Coronary artery (tissue), 2 donors: ENCODE data around the gene PKMYT1.

Source experiments
- DNase-seq: peaks from one replicate; pipeline ENCODE4 v3.0.0-alpha.2; 2017; ENCODE audit warnings: low spot score
- H3K27ac ChIP-seq, 2 donors: fragments of 200-600 bp; sonication (generic); one replicate each; pipeline ENCODE4 v1.5.1; 2016 to 2019
- H3K4me3 ChIP-seq: fragments of 200-600 bp; sonication (generic); 2 replicates; pipeline ENCODE4 v1.5.1; 2016; ENCODE audit warnings: mild to moderate bottlenecking, moderate library complexity
- CTCF ChIP-seq: fragments of 200-600 bp; sonication (generic); IDR thresholded peaks from one replicate; pipeline ENCODE4 v1.5.1; 2019; ENCODE audit warnings: antibody characterized with exemption

Gene PKMYT1

GRCh38 chr16:2976673-2977072 lies 3.6 kb downstream of the PKMYT1 start:
- TF ChIP-seq CTCF, result no peak
- H3K27ac ChIP-seq, result no peak overlapping the region
- DNase-seq, result no peak
- no peak overlapping the region for H3K4me3 ChIP-seq

- no peak for DNase-seq
- TF ChIP-seq CTCF, result no peak
- Histone ChIP-seq H3K4me3 (no peak overlapping the region), H3K27ac (no peak overlapping the region)
Measured at GRCh38 chr16:2976201-2976600, 4.0 kb downstream of the PKMYT1 start.

- DNase-seq, result no peak
- Histone ChIP-seq H3K4me3 (no peak overlapping the region), H3K27ac (no peak overlapping the region)
- TF ChIP-seq CTCF, result no peak
Measured at GRCh38 chr16:2975161-2975795, 5.0 kb downstream of the PKMYT1 start.

- TF ChIP-seq CTCF, result no peak
- Histone ChIP-seq H3K4me3 (no peak overlapping the region), H3K27ac (no peak overlapping the region)
- DNase-seq, result no peak
Measured at GRCh38 chr16:2974319-2975056, 5.8 kb downstream of the PKMYT1 start.

- DNase-seq, result no peak
- H3K4me3 ChIP-seq, result no peak overlapping the region
- no peak for TF ChIP-seq CTCF
- H3K27ac ChIP-seq, result no peak overlapping the region
Measured at GRCh38 chr16:2973605-2974318, 6.5 kb downstream of the PKMYT1 start.

GRCh38 chr16:2973093-2973492 lies 7.2 kb downstream of the PKMYT1 start:
- no peak for DNase-seq
- Histone ChIP-seq H3K27ac (no peak overlapping the region), H3K4me3 (no peak overlapping the region)
- TF ChIP-seq CTCF, result no peak
